ENCODE results near the gene FLCN. TPM values are rescaled to one million over a fixed set of nuclear protein-coding genes. Genes with fewer than 3 reads are reported as not detected.
"Not testable (repeated sequence)": the region's sequence is repeated elsewhere in the genome, so short reads cannot be mapped to it uniquely, and the experiment has no call there.

The FLCN gene
- total RNA-seq, 4 donors from 2014 or later = 31.7 to 62.0 (median 39.2) TPM

- Histone ChIP-seq H3K27me3 (no peaks in the 10 kb centered on the region), H3K36me3 (peaks cover 0 to 5% of the 10 kb centered on the region in 2 donors), H3K9me3 (no peaks in the 10 kb centered on the region), H3K27ac (peak overlapping the region; percentile 21 to 100 (median 98)), H3K4me3 (peak overlapping the region in 3 of 4 donors; percentile 89 to 99 (median 96)), H3K4me1 (peaks cover 47 to 55% of the 10 kb centered on the region in 2 donors)
- ATAC-seq (no peak), DNase-seq (no peak)
- no peak for TF ChIP-seq CTCF (IDR thresholded peaks at IDR 0.05 in 4 of 5, conservative IDR thresholded peaks at IDR 0.05 in 1 of 5)
- TF ChIP-seq POLR2A (IDR thresholded peaks at IDR 0.05) = no peak
- in situ Hi-C loops (cut with MboI; ENCODE audit: low sequenced_read_pairs in 4 of 4) = loop anchor here in 1 of 4 donors (25.0 kb wide), 1 partner anchor 267 kb away; no protein-coding TSS in a partner anchor
- intact Hi-C loops (cut with DNase I; ENCODE audit: low total_unique reads) = no loop called here
Measured at GRCh38 chr17:17279316-17279715, 42.3 kb upstream of the FLCN start.

- ATAC-seq; DNase-seq; H3K9me3 ChIP-seq; H3K4me3 ChIP-seq; H3K27me3 ChIP-seq; intact Hi-C loops (cut with DNase I; ENCODE audit: low total_unique reads): not testable (repeated sequence)
- in situ Hi-C loops (cut with MboI; ENCODE audit: low sequenced_read_pairs in 4 of 4) = loop anchor here in 1 of 4 donors (25.0 kb wide), 1 partner anchor 265 kb away; no protein-coding TSS in a partner anchor
- Histone ChIP-seq H3K36me3 (peaks cover 0 to 24% of the 10 kb centered on the region in 2 donors), H3K27ac (peak overlapping the region in 2 of 4 donors; percentile 100), H3K4me1 (peaks cover 47 to 55% of the 10 kb centered on the region in 2 donors)
Measured at GRCh38 chr17:17277431-17277830, 40.5 kb upstream of the FLCN start.

- ATAC-seq (peak in 1 of 2 donors; percentile 46), DNase-seq (peak in 1 of 2 donors; percentile 14)
- H3K27ac ChIP-seq = peak overlapping the region; percentile 77 to 100 (median 90)
- H3K9me3 ChIP-seq = no peaks in the 10 kb centered on the region
- no peak overlapping the region for H3K4me3 ChIP-seq
- in situ Hi-C loops (cut with MboI; ENCODE audit: low sequenced_read_pairs in 4 of 4) (loop anchor here in 1 of 4 donors (25.0 kb wide), 1 partner anchor 264 kb away; no protein-coding TSS in a partner anchor), intact Hi-C loops (cut with DNase I; ENCODE audit: low total_unique reads) (no loop called here)
- no peaks in the 10 kb centered on the region for H3K27me3 ChIP-seq
- peaks cover 0 to 28% of the 10 kb centered on the region in 2 donors for H3K36me3 ChIP-seq
- no peak for TF ChIP-seq CTCF (IDR thresholded peaks at IDR 0.05 in 4 of 5, conservative IDR thresholded peaks at IDR 0.05 in 1 of 5)
- no peak for TF ChIP-seq POLR2A (IDR thresholded peaks at IDR 0.05)
- peaks cover 47 to 50% of the 10 kb centered on the region in 2 donors for H3K4me1 ChIP-seq
Measured at GRCh38 chr17:17275971-17276370, 39.0 kb upstream of the FLCN start.

GRCh38 chr17:17269926-17270773 is 33.2 kb upstream of the FLCN start:
- Histone ChIP-seq H3K4me3 (no peak overlapping the region), H3K4me1 (peaks cover 4 to 7% of the 10 kb centered on the region in 2 donors), H3K9me3 (no peaks in the 10 kb centered on the region), H3K36me3 (peaks cover 0 to 87% of the 10 kb centered on the region in 2 donors), H3K27me3 (no peaks in the 10 kb centered on the region), H3K27ac (no peak overlapping the region)
- intact Hi-C loops (cut with DNase I; ENCODE audit: low total_unique reads) = no loop called here
- in situ Hi-C loops (cut with MboI; ENCODE audit: low sequenced_read_pairs in 4 of 4) = no loop called here
- TF ChIP-seq CTCF (IDR thresholded peaks at IDR 0.05 in 4 of 5, conservative IDR thresholded peaks at IDR 0.05 in 1 of 5) (no peak), POLR2A (IDR thresholded peaks at IDR 0.05) (no peak)
- DNase-seq (no peak), ATAC-seq (no peak)

GRCh38 chr17:17264430-17264829 is 27.5 kb upstream of the FLCN start:
- DNase-seq (no peak), ATAC-seq (no peak)
- H3K27me3 ChIP-seq = no peaks in the 10 kb centered on the region
- no peak overlapping the region for H3K27ac ChIP-seq
- peaks cover 2 to 95% of the 10 kb centered on the region in 2 donors for H3K36me3 ChIP-seq
- no peak overlapping the region for H3K4me3 ChIP-seq
- no peak for TF ChIP-seq POLR2A (IDR thresholded peaks at IDR 0.05)
- TF ChIP-seq CTCF (IDR thresholded peaks at IDR 0.05 in 4 of 5, conservative IDR thresholded peaks at IDR 0.05 in 1 of 5) = no peak
- in situ Hi-C loops (cut with MboI; ENCODE audit: low sequenced_read_pairs in 4 of 4) (no loop called here), intact Hi-C loops (cut with DNase I; ENCODE audit: low total_unique reads) (no loop called here)
- no peaks in the 10 kb centered on the region for H3K4me1 ChIP-seq
- no peaks in the 10 kb centered on the region for H3K9me3 ChIP-seq
